K562 (cell line): ENCODE measurements around the gene GNG14. TPM values are rescaled to one million over a fixed set of nuclear protein-coding genes. Genes with fewer than 3 reads are reported as not detected.
A peak's percentile ranks its signal among the peaks of the same experiment; 100 is the strongest.

Experiments used
- ATF1 ChIP-seq, 2 experiments: fragments of 450-650 bp in 1 of 2; IDR thresholded peaks; 2 replicates each; pipeline ENCODE4 v1.6.1; 2016; ENCODE audit warnings: missing compliant biosample characterization in 1 of 2, missing genetic modification characterization in 1 of 2
- BHLHE40 ChIP-seq: IDR thresholded peaks from 2 replicates; pipeline ENCODE4 v1.6.1; 2011; ENCODE audit warnings: low read length, improper control_type of control experiment
- E2F8 ChIP-seq: fragments of 450-650 bp; IDR thresholded peaks from 2 replicates; pipeline ENCODE4 v1.7.1; 2018; ENCODE audit warnings: mild to moderate bottlenecking, low read depth; ENCODE audit not compliant: partially characterized antibody
- HDAC2 ChIP-seq: fragments of 450-650 bp; IDR thresholded peaks from 2 replicates; pipeline ENCODE4 v1.6.1; 2016; ENCODE audit warnings: mild to moderate bottlenecking
- KAT7 ChIP-seq: sonication (generic); formaldehyde crosslinking; IDR thresholded peaks from 2 replicates; pipeline ENCODE4 v1.8.0; 2022; ENCODE audit warnings: missing genetic modification reagents, mild to moderate bottlenecking, borderline replicate concordance
- MITF ChIP-seq: IDR thresholded peaks from 2 replicates; pipeline ENCODE4 v1.6.1; 2014; ENCODE audit warnings: antibody characterized with exemption
- MYBL2 ChIP-seq, 2 experiments: fragments of 450-650 bp in 1 of 2; sonication (generic) in 1 of 2; formaldehyde crosslinking in 1 of 2; IDR thresholded peaks; 2 replicates each; pipeline versions ENCODE4 v1.6.1 to v1.8.1; 2017 to 2022; ENCODE audit warnings: borderline replicate concordance in 1 of 2, inconsistent platforms in 1 of 2, low read depth in 1 of 2, mild to moderate bottlenecking in 1 of 2, missing genetic modification reagents in 1 of 2, moderate library complexity in 1 of 2
- NFE2 ChIP-seq: IDR thresholded peaks from 2 replicates; pipeline ENCODE4 v1.6.1; 2014; ENCODE audit warnings: antibody characterized with exemption, low read depth
- SIN3A ChIP-seq, 2 experiments: fragments of 150-350 bp in 1 of 2; IDR thresholded peaks; 2 replicates each; pipeline ENCODE4 v1.6.1; 2011 to 2016; ENCODE audit warnings: borderline replicate concordance in 2 of 2, low read depth in 2 of 2, low read length in 2 of 2, mild to moderate bottlenecking in 2 of 2, moderate library complexity in 2 of 2; ENCODE audit not compliant: control insufficient read depth in 1 of 2
- ZFP91 ChIP-seq: sonication (generic); formaldehyde crosslinking; IDR thresholded peaks from 2 replicates; pipeline ENCODE4 v1.8.0; 2022; ENCODE audit warnings: mild to moderate bottlenecking, missing genetic modification reagents
- ZNF232 ChIP-seq: sonication (generic); formaldehyde crosslinking; IDR thresholded peaks from 2 replicates; pipeline ENCODE4 v1.8.0; 2022; ENCODE audit warnings: mild to moderate bottlenecking, missing genetic modification reagents
- ZNF696 ChIP-seq: fragments of 250-450 bp; sonication (Bioruptor Pico); conservative IDR thresholded peaks from 2 replicates; pipeline ENCODE4 v1.4.0; 2020; ENCODE audit warnings: mild to moderate bottlenecking, moderate library complexity
- polyA plus RNA-seq, 8 experiments: library from polyadenylated mRNA; depleted of rRNA in 4 of 8; stranded (reverse) in 5 of 8; unstranded in 3 of 8; fragments of >200 nt; fragmentation: Nextera tagmentation in 2 of 8; fragmentation: Illumina TruSeq in 1 of 8; extraction: Ambion mirVana in 2 of 8; extraction: Trizol in 1 of 8; gene quantifications; 2 replicates each; pipeline versions ENCODE4 v1.2.1 to v1.2.3, GENCODE V29; 2011 to 2014; ENCODE audit warnings: inconsistent platforms in 1 of 8, missing spikeins in 1 of 8
- total RNA-seq, 7 experiments: library from RNA; depleted of rRNA in 6 of 7; stranded (reverse); fragments of >200 nt in 6 of 7; fragmentation: Illumina TruSeq in 2 of 7; extraction: Trizol in 2 of 7; gene quantifications; 2 replicates each; pipeline versions ENCODE4 v1.2.1 to v1.2.3, GENCODE V29; 2011 to 2021; ENCODE audit warnings: low replicate concordance in 1 of 7

GNG14 gene
- total and polyA plus RNA-seq, 9 of the 15 experiments (the other 6 are each of a cell fraction or from before 2014, with no cell fraction given), result not detected

GRCh38 chr19:12723641-12724426, 36.0 kb downstream of the GNG14 start, which contains the start of gene TNPO2 (continued):
- TF ChIP-seq HDAC2, result 0 out of 2 replicates have a peak, but pooled peaks have one; percentile 61
- TF ChIP-seq MITF, result no peak
- TF ChIP-seq MYBL2 (IDR thresholded peaks at IDR 0.05; ENCODE audit: low read depth), result no peak
- no peak for TF ChIP-seq MYBL2 (CRISPR knock-in tag; IDR thresholded peaks at IDR 0.05; ENCODE audit: borderline replicate concordance)
- TF ChIP-seq ZFP91 (CRISPR knock-in tag), result 0 out of 2 replicates have a peak, but pooled peaks have one; percentile 41
- TF ChIP-seq ZNF232 (CRISPR knock-in tag), result peak; percentile 60; the same call in 1 of the 2 replicates
- no peak for TF ChIP-seq KAT7 (CRISPR knock-in tag)
- no peak for TF ChIP-seq ZNF696 (CRISPR knock-in tag)
- 0 out of 2 replicates have a peak, but pooled peaks have one; percentile 3 for TF ChIP-seq NFE2
- TF ChIP-seq ATF1 (CRISPR knock-in tag; IDR thresholded peaks at IDR 0.05), result no peak
- peak; percentile 57 for TF ChIP-seq ATF1 (tag; IDR thresholded peaks at IDR 0.05)
- peak; percentile 96 for TF ChIP-seq BHLHE40
- TF ChIP-seq SIN3A (IDR thresholded peaks at IDR 0.05; ENCODE audit: borderline replicate concordance in 2 of 2, control insufficient read depth in 1 of 2, low read depth in 2 of 2, low read length in 2 of 2), result peak; percentile 94 to 97
- peak; percentile 25 for TF ChIP-seq E2F8
